ENCODE results near the gene SSU72.

DNA sequence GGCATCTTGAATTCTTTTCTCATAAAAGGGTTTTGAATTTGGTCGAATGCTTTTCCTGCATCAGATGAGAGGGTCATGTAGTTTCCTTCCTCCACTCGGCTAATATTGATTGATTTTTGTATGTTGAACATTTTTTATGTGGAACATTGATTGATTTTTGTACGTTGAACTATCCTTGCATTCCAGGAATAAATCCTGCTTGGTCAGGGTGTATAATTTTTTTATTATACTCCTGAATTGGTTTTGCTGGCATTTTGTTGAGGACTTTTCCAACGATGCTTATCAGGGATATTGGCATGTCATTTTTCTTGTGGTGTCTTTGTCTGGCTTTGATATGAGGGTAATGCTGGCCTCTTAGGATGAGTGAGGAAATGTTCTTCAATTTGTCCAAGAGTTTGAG lies 42.7 kb downstream of the SSU72 start:
- no peak for TF ChIP-seq CTCF (IDR thresholded peaks at IDR 0.05)
- TF ChIP-seq, protein P1, sequence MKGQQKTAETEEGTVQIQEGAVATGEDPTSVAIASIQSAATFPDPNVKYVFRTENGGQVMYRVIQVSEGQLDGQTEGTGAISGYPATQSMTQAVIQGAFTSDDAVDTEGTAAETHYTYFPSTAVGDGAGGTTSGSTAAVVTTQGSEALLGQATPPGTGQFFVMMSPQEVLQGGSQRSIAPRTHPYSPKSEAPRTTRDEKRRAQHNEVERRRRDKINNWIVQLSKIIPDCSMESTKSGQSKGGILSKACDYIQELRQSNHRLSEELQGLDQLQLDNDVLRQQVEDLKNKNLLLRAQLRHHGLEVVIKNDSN (IDR thresholded peaks at IDR 0.05; ENCODE audit: borderline replicate concordance, low read depth), result no peak
- TF ChIP-seq GATA2 (CRISPR knock-in tag; IDR thresholded peaks at IDR 0.05), result no peak
- no peak for TF ChIP-seq JUND (IDR thresholded peaks at IDR 0.05)
- no peak for TF ChIP-seq RAD21 (IDR thresholded peaks at IDR 0.05; ENCODE audit: low read length)

Measured in SK-N-SH (cell line).